ENCODE data around the gene CA5A. TPM values are rescaled to one million over a fixed set of nuclear protein-coding genes. Genes with fewer than 3 reads are reported as not detected.
"Not testable (repeated sequence)": the region's sequence is repeated elsewhere in the genome, so short reads cannot be mapped to it uniquely, and the experiment has no call there.

Gene CA5A
- total RNA-seq, 2 experiments from 2014 or later = not detected

DNA sequence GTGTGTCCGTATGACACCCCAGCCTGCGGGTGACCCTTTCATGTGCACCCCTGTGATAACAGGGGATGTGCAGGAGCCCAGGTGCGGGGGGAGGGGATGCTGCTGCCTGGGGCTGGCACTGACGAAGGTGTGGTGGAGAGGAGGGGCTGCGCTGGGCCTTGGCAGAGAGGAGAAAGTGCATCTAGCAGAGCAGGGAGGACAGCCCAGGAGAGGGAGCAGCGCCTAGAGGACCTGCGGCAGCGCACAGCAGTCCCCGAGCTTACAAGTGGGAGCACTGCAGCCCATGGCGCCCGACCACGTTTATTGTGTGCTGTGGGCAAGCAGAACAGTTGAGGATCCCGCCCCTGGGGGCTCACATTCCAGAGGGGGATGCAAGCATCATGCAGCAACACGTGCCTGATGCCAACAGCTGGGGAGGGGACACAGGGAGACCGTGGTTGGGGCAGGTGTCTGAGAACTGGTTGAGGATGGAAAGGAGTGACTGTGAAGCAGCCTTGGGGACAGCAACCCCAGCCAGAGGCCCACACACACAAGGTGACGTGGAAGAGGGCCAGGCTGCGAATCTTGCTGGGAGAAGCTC is 56.1 kb downstream of the CA5A start:
- no peaks in the 10 kb centered on the region for H3K36me3 ChIP-seq (ENCODE audit: insufficient read depth, low read length)
- intact Hi-C loops (cut with DNase I, micrococcal nuclease) = no loop called here
- no peak overlapping the region for H3K4me3 ChIP-seq (ENCODE audit: low read length)
- ChIA-PET CTCF (no interaction called here), POLR2A (no interaction called here)
- no peaks in the 10 kb centered on the region for H3K27me3 ChIP-seq (ENCODE audit: control insufficient read depth in 1 of 2, insufficient read depth in 2 of 2, low read length in 2 of 2)
- Mint-ChIP-seq H3K27ac (no peak overlapping the region), H3K36me3 (ENCODE audit: low read depth) (no peaks in the 10 kb centered on the region), H3K4me1 (ENCODE audit: low read depth) (peaks cover 2% of the 10 kb centered on the region), H3K4me3 (no peak overlapping the region), H3K9me3 (no peaks in the 10 kb centered on the region), H3K27me3 (no peaks in the 10 kb centered on the region)
- peaks cover 3% of the 10 kb centered on the region for H3K4me1 ChIP-seq (ENCODE audit: insufficient read depth, low read length)
- ATAC-seq (ENCODE audit: poor library complexity) (no peak), DNase-seq (no peak)
- H3K27ac ChIP-seq (ENCODE audit: low read depth in 1 of 2, low read length in 2 of 2) = no peak overlapping the region
- TF ChIP-seq, protein P1, sequence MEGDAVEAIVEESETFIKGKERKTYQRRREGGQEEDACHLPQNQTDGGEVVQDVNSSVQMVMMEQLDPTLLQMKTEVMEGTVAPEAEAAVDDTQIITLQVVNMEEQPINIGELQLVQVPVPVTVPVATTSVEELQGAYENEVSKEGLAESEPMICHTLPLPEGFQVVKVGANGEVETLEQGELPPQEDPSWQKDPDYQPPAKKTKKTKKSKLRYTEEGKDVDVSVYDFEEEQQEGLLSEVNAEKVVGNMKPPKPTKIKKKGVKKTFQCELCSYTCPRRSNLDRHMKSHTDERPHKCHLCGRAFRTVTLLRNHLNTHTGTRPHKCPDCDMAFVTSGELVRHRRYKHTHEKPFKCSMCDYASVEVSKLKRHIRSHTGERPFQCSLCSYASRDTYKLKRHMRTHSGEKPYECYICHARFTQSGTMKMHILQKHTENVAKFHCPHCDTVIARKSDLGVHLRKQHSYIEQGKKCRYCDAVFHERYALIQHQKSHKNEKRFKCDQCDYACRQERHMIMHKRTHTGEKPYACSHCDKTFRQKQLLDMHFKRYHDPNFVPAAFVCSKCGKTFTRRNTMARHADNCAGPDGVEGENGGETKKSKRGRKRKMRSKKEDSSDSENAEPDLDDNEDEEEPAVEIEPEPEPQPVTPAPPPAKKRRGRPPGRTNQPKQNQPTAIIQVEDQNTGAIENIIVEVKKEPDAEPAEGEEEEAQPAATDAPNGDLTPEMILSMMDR (IDR thresholded peaks at IDR 0.05) = no peak
- H3K9me3 ChIP-seq (ENCODE audit: control insufficient read depth in 1 of 2, insufficient read depth in 1 of 2, low read length in 2 of 2) = no peaks in the 10 kb centered on the region

DNA sequence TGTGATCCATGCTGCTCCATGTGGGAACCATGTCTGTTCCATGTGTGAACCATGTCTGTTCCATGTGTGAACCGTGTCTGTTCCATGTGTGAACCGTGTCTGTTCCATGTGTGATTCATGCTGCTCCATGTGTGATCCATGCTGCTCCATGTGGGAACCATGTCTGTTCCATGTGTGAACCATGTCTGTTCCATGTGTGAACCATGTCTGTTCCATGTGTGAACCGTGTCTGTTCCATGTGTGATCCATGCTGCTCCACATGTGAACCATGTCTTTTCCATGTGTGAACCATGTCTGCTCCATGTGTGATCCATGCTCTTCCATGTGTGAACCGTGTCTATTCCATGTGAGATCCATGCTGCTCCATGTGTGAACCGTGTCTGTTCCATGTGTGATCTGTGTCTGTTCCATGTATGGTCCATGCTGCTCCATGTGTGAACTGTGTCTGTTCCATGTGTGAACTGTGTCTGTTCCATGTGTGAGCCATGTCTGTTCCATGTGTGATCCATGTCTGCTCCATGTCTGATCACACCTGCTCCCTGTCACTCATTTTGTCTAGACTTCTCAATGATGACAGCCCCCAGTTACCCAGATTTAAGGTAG is 56.8 kb downstream of the CA5A start:
- H3K4me3 Mint-ChIP-seq; H3K27ac Mint-ChIP-seq; H3K36me3 Mint-ChIP-seq (ENCODE audit: low read depth); H3K4me3 ChIP-seq (ENCODE audit: low read length); H3K27me3 ChIP-seq (ENCODE audit: control insufficient read depth in 1 of 2, insufficient read depth in 2 of 2, low read length in 2 of 2); H3K36me3 ChIP-seq (ENCODE audit: insufficient read depth, low read length); DNase-seq; H3K27ac ChIP-seq (ENCODE audit: low read depth in 1 of 2, low read length in 2 of 2); H3K4me1 ChIP-seq (ENCODE audit: insufficient read depth, low read length); CTCF ChIA-PET; H3K9me3 Mint-ChIP-seq; H3K9me3 ChIP-seq (ENCODE audit: control insufficient read depth in 1 of 2, insufficient read depth in 1 of 2, low read length in 2 of 2); POLR2A ChIA-PET; ATAC-seq (ENCODE audit: poor library complexity); H3K27me3 Mint-ChIP-seq; H3K4me1 Mint-ChIP-seq (ENCODE audit: low read depth): not testable (repeated sequence)
- intact Hi-C loops (cut with DNase I, micrococcal nuclease) = loop anchor here in 1 of 2 experiments (5.0 kb wide), 1 partner anchor 327 kb away; no protein-coding TSS in a partner anchor

DNA sequence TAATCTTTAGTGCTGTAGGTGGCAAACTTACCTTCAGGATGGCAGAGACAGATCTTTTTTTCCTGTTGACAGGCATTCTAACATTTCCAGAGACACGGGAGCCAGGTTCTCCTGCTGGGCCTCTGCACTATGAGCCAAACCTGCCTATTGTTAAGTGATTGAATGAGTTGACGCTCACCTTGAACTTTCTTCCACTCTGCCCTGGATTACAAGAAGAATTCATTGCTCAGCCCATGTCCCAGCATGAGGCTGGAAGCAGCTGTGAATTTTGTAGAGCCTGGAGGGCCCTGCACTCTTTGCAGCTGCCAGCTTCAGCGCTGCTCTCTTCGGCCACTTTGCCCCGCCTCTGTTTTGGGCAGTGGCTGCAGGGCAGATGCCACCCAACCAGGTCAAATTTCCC is 57.6 kb downstream of the CA5A start:
- intact Hi-C loops (cut with DNase I, micrococcal nuclease) = loop anchor here in 1 of 2 experiments (5.0 kb wide), 1 partner anchor 326 kb away; no protein-coding TSS in a partner anchor
- Mint-ChIP-seq H3K9me3 (no peaks in the 10 kb centered on the region), H3K4me3 (no peak overlapping the region), H3K27ac (no peak overlapping the region), H3K27me3 (no peaks in the 10 kb centered on the region), H3K4me1 (ENCODE audit: low read depth) (peaks cover 11% of the 10 kb centered on the region), H3K36me3 (ENCODE audit: low read depth) (no peaks in the 10 kb centered on the region)
- no peaks in the 10 kb centered on the region for H3K27me3 ChIP-seq (ENCODE audit: control insufficient read depth in 1 of 2, insufficient read depth in 2 of 2, low read length in 2 of 2)
- no peaks in the 10 kb centered on the region for H3K9me3 ChIP-seq (ENCODE audit: control insufficient read depth in 1 of 2, insufficient read depth in 1 of 2, low read length in 2 of 2)
- H3K4me1 ChIP-seq (ENCODE audit: insufficient read depth, low read length) = peaks cover 11% of the 10 kb centered on the region
- CTCF ChIA-PET = no interaction called here
- no peak overlapping the region for H3K27ac ChIP-seq (ENCODE audit: low read depth in 1 of 2, low read length in 2 of 2)
- H3K36me3 ChIP-seq (ENCODE audit: insufficient read depth, low read length) = no peaks in the 10 kb centered on the region
- TF ChIP-seq, protein P1 (IDR thresholded peaks at IDR 0.05) = no peak
- POLR2A ChIA-PET = no interaction called here
- no peak for DNase-seq
- no peak overlapping the region for H3K4me3 ChIP-seq (ENCODE audit: low read length)
- ATAC-seq (ENCODE audit: poor library complexity) = no peak

Data from CD4-positive, alpha-beta T cell (primary cell).